ENCODE measurements around the gene CRTC1. TPM values are rescaled to one million over a fixed set of nuclear protein-coding genes. Genes with fewer than 3 reads are reported as not detected.

The CRTC1 gene
- total and polyA plus RNA-seq, 5 donors: 9.2 to 15.1 (median 12.9) TPM

DNA sequence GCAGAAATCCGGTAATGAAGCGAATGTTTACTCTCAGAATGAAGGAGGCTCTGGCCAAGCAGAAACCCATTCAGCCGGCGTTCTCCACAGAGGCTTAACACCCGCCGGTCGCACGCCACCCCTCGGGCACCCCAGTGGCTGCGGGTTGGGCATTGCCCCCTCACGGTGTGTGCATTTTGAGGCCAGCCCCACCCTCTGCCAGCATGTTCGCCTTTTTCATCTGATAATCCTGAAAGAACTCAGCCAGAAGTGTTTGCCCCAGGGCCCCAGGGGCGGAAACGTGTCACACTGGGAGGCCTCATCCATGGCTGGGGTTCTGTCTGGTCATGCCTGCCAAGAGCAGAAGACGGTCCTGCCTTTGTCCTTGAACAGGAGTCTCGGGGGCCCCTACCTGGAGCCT is 73.4 kb downstream of the CRTC1 start:
- intact Hi-C loops (cut with DNase I): no loop called here
- Histone ChIP-seq H3K9me3 (ENCODE audit: control insufficient read depth, low read length) (no peaks in the 10 kb centered on the region), H3K27ac (ENCODE audit: low read length) (no peak overlapping the region), H3K4me3 (ENCODE audit: low read length) (no peak overlapping the region), H3K4me1 (ENCODE audit: control insufficient read depth, insufficient read depth, low read length) (no peaks in the 10 kb centered on the region), H3K27me3 (ENCODE audit: control insufficient read depth, insufficient read depth) (no peaks in the 10 kb centered on the region)
- WGBS: 90% methylated on average over 16 of the region's 16 CpGs
- ATAC-seq (no peak), DNase-seq (peak in 1 of 3 donors; percentile 10)

- H3K9me3 ChIP-seq (ENCODE audit: control insufficient read depth, low read length): no peaks in the 10 kb centered on the region
- intact Hi-C loops (cut with DNase I): no loop called here
- H3K4me3 ChIP-seq (ENCODE audit: low read length): no peak overlapping the region
- H3K4me1 ChIP-seq (ENCODE audit: control insufficient read depth, insufficient read depth, low read length): no peaks in the 10 kb centered on the region
- 87% methylated on average over 19 of the region's 19 CpGs for WGBS
- no peak overlapping the region for H3K27ac ChIP-seq (ENCODE audit: low read length)
- ATAC-seq: no peak
- DNase-seq: peak in 1 of 3 donors; percentile 59
- no peaks in the 10 kb centered on the region for H3K27me3 ChIP-seq (ENCODE audit: control insufficient read depth, insufficient read depth)
Measured at GRCh38 chr19:18759304-18759994, 76.0 kb downstream of the CRTC1 start.

- Histone ChIP-seq H3K4me1 (ENCODE audit: control insufficient read depth, insufficient read depth, low read length) (no peaks in the 10 kb centered on the region), H3K27ac (ENCODE audit: low read length) (no peak overlapping the region), H3K9me3 (ENCODE audit: control insufficient read depth, low read length) (no peaks in the 10 kb centered on the region), H3K4me3 (ENCODE audit: low read length) (no peak overlapping the region), H3K27me3 (ENCODE audit: control insufficient read depth, insufficient read depth) (no peaks in the 10 kb centered on the region)
- intact Hi-C loops (cut with DNase I): loop anchor here in 1 of 4 donors (2.0 kb wide), 1 partner anchor 73 kb away; no protein-coding TSS in a partner anchor
- ATAC-seq (no peak), DNase-seq (peak in 1 of 3 donors; percentile 18)
- WGBS: 90% methylated on average over 22 of the region's 22 CpGs
Measured at GRCh38 chr19:18759995-18760426, 76.5 kb downstream of the CRTC1 start.

DNA sequence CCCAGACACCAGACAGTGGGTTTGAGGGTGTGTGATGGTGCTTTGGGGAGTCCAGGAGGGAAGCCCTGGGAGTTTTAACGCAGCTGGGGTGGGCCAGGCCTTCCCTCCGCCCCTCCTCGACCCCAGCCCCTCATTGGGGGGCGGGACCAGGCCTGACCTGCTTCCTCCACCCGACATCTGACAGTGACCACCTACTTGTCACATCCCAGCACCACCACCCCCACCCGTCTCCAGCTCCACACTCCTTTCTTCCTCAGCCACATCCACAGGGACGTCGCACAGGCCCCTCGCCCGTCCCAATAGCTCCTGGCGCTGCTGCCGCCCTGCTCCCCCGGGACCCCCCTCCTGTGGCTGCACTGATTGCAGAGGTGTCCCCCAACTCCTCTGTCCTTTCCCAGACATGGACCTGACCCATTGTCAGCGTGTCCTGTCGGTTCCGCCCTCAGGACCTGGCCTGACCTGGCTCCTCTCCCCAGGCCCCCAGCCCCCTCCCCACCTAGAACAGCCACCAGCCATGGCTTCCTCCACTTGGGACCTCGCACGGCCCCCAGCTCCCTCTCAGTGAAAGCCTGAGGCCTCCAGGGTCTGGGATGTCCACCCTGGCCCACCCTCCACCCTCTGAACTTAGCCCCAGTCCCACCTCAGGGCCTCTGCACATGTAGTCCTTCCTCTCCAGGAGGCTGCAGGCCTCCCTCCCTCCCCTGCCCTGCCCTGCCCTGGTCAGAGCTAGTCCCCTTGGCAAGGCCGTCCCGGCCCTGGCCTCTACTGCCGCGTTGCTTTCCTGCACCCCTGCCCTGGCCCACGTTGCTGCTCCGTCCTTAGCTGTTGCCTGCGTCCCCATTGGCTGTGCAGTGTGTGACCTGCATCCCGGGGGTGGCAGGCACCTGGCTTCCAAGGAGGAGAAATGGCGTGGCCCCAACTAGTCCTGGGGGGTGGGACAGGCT is 77.2 kb downstream of the CRTC1 start:
- Histone ChIP-seq H3K4me3 (ENCODE audit: low read length) (no peak overlapping the region), H3K27me3 (ENCODE audit: control insufficient read depth, insufficient read depth) (no peaks in the 10 kb centered on the region), H3K27ac (ENCODE audit: low read length) (no peak overlapping the region), H3K9me3 (ENCODE audit: control insufficient read depth, low read length) (no peaks in the 10 kb centered on the region), H3K4me1 (ENCODE audit: control insufficient read depth, insufficient read depth, low read length) (no peaks in the 10 kb centered on the region)
- intact Hi-C loops (cut with DNase I): loop anchor here in 1 of 4 donors (2.0 kb wide), 1 partner anchor 74 kb away; no protein-coding TSS in a partner anchor
- DNase-seq (peak; percentile 16 to 57 (median 53)), ATAC-seq (no peak)
- whole genome bisulfite sequencing: 90% methylated on average over 27 of the region's 27 CpGs

DNA sequence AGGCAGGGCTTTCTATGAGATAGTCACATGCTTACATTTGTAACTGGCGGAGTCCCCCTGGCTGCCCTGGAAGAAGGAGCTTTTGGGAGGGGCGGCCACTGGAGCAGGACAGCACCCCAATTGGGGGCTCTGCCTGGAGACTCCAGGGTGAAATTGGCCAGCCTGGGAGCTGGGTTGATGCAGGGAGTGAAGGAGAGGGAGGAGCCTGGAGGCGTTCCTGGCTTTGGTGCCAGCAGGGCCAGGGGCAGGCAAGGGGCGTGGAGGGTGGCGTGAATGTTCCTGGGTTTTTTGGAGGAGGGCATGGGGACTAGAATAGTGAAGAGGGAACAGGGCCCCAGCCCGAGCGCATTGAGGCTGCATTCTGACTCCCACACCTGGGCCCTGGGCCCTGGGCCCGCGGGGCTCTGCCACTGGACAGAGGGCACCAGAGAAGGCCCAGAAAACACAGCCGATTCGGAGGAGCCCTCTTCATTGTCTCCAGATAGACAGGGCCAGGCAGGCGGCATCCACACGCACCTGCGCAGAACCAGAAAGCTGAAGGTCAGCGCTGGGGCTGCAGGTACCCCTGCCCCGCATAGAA is 78.1 kb downstream of the CRTC1 start:
- 90% methylated on average over 16 of the region's 16 CpGs for WGBS
- intact Hi-C loops (cut with DNase I): loop anchor here in 1 of 4 donors (2.0 kb wide), 1 partner anchor 75 kb away; no protein-coding TSS in a partner anchor
- no peaks in the 10 kb centered on the region for H3K27me3 ChIP-seq (ENCODE audit: control insufficient read depth, insufficient read depth)
- no peak overlapping the region for H3K27ac ChIP-seq (ENCODE audit: low read length)
- no peaks in the 10 kb centered on the region for H3K9me3 ChIP-seq (ENCODE audit: control insufficient read depth, low read length)
- H3K4me3 ChIP-seq (ENCODE audit: low read length): no peak overlapping the region
- ATAC-seq (peak in 1 of 2 donors; percentile 1), DNase-seq (peak in 2 of 3 donors; percentile 11 to 49)
- no peaks in the 10 kb centered on the region for H3K4me1 ChIP-seq (ENCODE audit: control insufficient read depth, insufficient read depth, low read length)

DNA sequence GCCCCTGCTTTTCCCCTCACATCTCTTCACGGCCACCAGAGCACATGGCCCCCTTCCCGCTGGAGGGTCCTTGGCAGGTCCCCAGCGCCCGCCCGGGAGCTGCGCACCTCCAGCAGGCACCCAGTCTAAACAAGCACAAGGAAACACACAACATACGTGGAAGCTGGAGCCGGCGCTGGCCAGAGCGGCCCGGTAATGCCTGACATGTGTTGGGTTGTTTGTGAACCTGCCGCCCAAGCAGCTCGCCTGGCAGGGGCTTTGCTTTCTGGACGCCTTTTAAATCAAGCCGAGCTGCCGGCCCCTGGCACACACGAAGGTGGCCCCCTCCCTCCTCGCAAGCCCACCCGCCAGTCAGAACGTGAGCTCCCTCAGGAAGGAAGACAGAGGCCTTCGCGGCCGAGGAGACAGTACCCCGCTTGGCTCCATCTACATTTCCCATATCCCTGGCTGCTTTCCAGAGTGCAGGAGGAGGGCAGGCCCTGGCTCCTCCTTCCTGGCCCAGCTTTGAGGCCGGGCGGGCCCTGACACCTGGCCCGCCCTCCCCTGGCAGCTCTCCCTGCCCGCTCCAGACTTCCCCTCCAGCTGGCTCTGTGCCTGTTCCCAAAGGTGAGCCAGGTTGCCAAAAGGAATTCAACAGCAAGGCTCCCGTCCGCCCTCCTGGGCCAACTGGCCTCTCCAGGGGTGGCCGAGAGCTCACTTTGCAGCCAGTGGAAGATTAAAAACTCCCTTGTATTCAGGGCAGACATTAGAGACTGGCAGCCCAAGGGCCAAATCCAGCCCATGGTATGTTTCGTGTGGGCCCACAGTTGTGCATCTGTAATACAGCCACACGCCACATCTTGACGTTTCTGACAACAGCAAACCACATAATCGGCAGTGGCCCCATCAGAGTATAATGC is 78.9 kb downstream of the CRTC1 start:
- DNase-seq: peak; percentile 71 to 88 (median 85)
- WGBS: 34% methylated on average over 35 of the region's 35 CpGs
- H3K4me3 ChIP-seq (ENCODE audit: low read length): no peak overlapping the region

DNA sequence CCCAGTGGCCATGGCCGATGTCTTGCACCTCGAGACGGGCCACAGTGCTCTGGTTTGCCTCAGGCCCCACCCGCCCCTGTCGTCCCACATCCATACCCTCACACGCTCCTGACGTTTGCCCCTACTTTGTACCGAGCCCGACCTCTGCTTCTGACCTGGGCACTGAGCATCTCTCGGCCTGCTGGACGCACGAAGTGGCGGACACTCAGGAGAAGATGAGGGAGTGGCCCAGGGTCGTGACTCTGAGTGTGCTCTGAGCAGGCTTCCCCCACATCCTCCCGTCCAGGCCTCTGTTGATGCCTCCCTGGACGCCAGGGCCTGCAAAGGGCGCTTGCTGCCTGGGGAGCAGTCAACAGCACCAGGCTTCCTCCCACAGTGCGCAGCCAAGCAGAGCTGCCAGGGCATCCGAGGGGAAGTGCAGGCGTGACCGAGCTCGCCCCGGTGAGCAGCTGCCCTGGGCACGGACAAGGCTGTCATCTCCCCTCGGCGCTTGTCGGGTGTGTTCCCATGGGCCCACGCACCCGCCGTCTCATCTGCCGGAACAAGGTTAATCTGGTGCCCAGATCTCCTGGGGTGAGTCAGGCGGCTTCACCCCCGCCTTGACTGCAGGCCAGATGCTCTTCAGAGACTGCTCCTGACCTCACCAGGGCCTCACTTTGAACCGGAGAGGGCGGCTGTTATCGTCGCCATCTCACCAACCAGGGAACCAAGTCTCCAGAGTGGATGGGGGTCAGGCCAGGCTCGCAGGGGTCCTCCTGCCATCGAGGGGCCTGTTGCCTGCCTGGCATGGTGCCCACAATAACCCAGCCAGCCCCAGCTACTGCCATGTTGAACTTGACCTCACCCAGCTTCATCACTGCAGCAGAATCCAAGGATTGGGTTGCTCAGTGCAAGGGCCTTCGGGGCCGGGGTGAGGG is 80.5 kb downstream of the CRTC1 start:
- DNase-seq (peak; percentile 28 to 69 (median 49)), ATAC-seq (peak in 1 of 2 donors; percentile 6)
- Histone ChIP-seq H3K4me1 (ENCODE audit: control insufficient read depth, insufficient read depth, low read length) (no peaks in the 10 kb centered on the region), H3K9me3 (ENCODE audit: control insufficient read depth, low read length) (no peaks in the 10 kb centered on the region), H3K27me3 (ENCODE audit: control insufficient read depth, insufficient read depth) (no peaks in the 10 kb centered on the region), H3K27ac (ENCODE audit: low read length) (no peak overlapping the region), H3K4me3 (ENCODE audit: low read length) (no peak overlapping the region)
- intact Hi-C loops (cut with DNase I): no loop called here
- WGBS: 77% methylated on average over 41 of the region's 41 CpGs

More for the DNA sequence above, 78.9 kb downstream of the CRTC1 start:
- intact Hi-C loops (cut with DNase I): no loop called here
- H3K27ac ChIP-seq (ENCODE audit: low read length): no peak overlapping the region
- H3K9me3 ChIP-seq (ENCODE audit: control insufficient read depth, low read length): no peaks in the 10 kb centered on the region
- no peaks in the 10 kb centered on the region for H3K4me1 ChIP-seq (ENCODE audit: control insufficient read depth, insufficient read depth, low read length)
- no peaks in the 10 kb centered on the region for H3K27me3 ChIP-seq (ENCODE audit: control insufficient read depth, insufficient read depth)
- peak; percentile 82 to 83 for ATAC-seq

GRCh38 chr19:18764591-18765051 is 81.1 kb downstream of the CRTC1 start:
- ATAC-seq: no peak
- intact Hi-C loops (cut with DNase I): no loop called here
- no peaks in the 10 kb centered on the region for H3K4me1 ChIP-seq (ENCODE audit: control insufficient read depth, insufficient read depth, low read length)
- no peak for DNase-seq
- no peaks in the 10 kb centered on the region for H3K27me3 ChIP-seq (ENCODE audit: control insufficient read depth, insufficient read depth)
- 78% methylated on average over 4 of the region's 4 CpGs for WGBS
- H3K4me3 ChIP-seq (ENCODE audit: low read length): no peak overlapping the region
- no peaks in the 10 kb centered on the region for H3K9me3 ChIP-seq (ENCODE audit: control insufficient read depth, low read length)
- H3K27ac ChIP-seq (ENCODE audit: low read length): no peak overlapping the region

DNA sequence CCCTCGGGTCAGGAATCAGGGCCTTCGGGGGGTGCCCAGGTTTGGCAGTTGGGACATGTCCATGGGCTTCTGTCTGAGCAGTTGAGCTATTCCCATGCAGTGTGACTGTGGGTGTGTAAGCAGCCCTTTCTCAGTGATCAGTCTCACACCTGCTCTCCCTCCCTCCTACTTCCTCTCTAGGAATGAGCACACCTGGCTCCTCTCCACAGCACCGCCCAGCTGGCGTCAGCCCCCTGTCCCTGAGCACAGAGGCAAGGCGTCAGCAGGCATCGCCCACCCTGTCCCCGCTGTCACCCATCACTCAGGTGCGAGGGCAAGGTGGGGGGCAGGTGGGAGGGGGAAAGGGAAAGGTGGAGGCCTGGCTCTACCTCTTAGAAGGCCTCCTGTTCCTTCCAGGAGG is 81.7 kb downstream of the CRTC1 start:
- H3K4me1 ChIP-seq (ENCODE audit: control insufficient read depth, insufficient read depth, low read length): no peaks in the 10 kb centered on the region
- peak in 1 of 3 donors; percentile 5 for DNase-seq
- no peak overlapping the region for H3K27ac ChIP-seq (ENCODE audit: low read length)
- ATAC-seq: no peak
- H3K27me3 ChIP-seq (ENCODE audit: control insufficient read depth, insufficient read depth): no peaks in the 10 kb centered on the region
- no peak overlapping the region for H3K4me3 ChIP-seq (ENCODE audit: low read length)
- intact Hi-C loops (cut with DNase I): no loop called here
- H3K9me3 ChIP-seq (ENCODE audit: control insufficient read depth, low read length): no peaks in the 10 kb centered on the region
- WGBS: 92% methylated on average over 8 of the region's 8 CpGs

Data from right cardiac atrium (tissue), 5 donors.